Endothelial cell (in vitro differentiated cells): ENCODE data around the gene PCDHAC2. TPM values are rescaled to one million over a fixed set of nuclear protein-coding genes. Genes with fewer than 3 reads are reported as not detected.

Experiments used
- DNase-seq: peaks from one replicate; pipeline ENCODE4 v3.0.0; 2021; ENCODE audit warnings: low spot score
- H3K27ac Mint-ChIP-seq: one replicate; pipeline ENCODE4 v1.8.0; 2021; ENCODE audit warnings: mixed read lengths, inconsistent platforms; ENCODE audit not compliant: unreplicated experiment
- H3K27me3 Mint-ChIP-seq: one replicate; pipeline ENCODE4 v1.8.0; 2021; ENCODE audit warnings: mild to moderate bottlenecking, moderate library complexity, mixed read lengths, inconsistent platforms; ENCODE audit not compliant: unreplicated experiment
- H3K36me3 Mint-ChIP-seq: one replicate; pipeline ENCODE4 v1.8.0; 2021; ENCODE audit warnings: mild to moderate bottlenecking, low read depth, mixed read lengths, inconsistent platforms; ENCODE audit not compliant: unreplicated experiment
- H3K4me1 Mint-ChIP-seq: one replicate; pipeline ENCODE4 v1.8.0; 2021; ENCODE audit warnings: mild to moderate bottlenecking, mixed read lengths, inconsistent platforms; ENCODE audit not compliant: unreplicated experiment
- H3K4me3 Mint-ChIP-seq: one replicate; pipeline ENCODE4 v1.8.0; 2021; ENCODE audit warnings: mild to moderate bottlenecking, mixed read lengths, inconsistent platforms; ENCODE audit not compliant: unreplicated experiment
- H3K9me3 Mint-ChIP-seq: one replicate; pipeline ENCODE4 v1.8.0; 2021; ENCODE audit warnings: mixed read lengths, inconsistent platforms; ENCODE audit not compliant: unreplicated experiment
- total RNA-seq: library from RNA; stranded (reverse); fragmentation: NEBNext Ultra II Directional; extraction: Animal tissue kit (Norgen Biotek cat#: 25700); gene quantifications from one replicate; pipeline ENCODE4 v1.2.1, GENCODE V29; 2021; ENCODE audit not compliant: unreplicated experiment
- TF ChIP-seq, protein P1 (sequence below): fragments of 200-600 bp; sonication (generic); IDR thresholded peaks from one replicate; pipeline ENCODE4 v1.5.0; 2021; ENCODE audit warnings: antibody characterized with exemption; ENCODE audit not compliant: unreplicated experiment

The PCDHAC2 gene
- total RNA-seq, 1 donor from 2014 or later = 5.2 TPM

DNA sequence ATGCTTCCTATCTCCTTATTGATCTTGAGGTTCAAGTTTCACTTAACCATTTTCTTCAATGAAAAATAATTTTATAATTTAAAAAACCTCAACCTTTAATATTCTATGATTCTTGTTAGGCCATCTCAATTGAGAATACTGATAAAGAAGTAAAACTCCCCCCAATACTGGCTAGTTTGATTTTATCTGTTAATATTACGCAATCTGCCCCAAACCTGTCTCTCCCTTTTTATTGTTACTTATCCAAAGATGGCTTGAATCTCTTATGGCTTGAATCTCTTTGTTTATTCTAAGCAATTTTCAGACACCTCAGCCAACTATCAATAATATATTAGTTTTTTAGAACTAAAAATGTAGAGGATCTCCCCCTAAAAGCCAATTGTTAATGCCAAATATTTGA is 4.1 kb upstream of the PCDHAC2 start:
- Mint-ChIP-seq H3K4me3 (no peak overlapping the region), H3K9me3 (no peaks in the 10 kb centered on the region), H3K27ac (no peak overlapping the region), H3K27me3 (no peaks in the 10 kb centered on the region), H3K4me1 (peaks cover 18% of the 10 kb centered on the region), H3K36me3 (peaks cover 6% of the 10 kb centered on the region)
- TF ChIP-seq, protein P1, sequence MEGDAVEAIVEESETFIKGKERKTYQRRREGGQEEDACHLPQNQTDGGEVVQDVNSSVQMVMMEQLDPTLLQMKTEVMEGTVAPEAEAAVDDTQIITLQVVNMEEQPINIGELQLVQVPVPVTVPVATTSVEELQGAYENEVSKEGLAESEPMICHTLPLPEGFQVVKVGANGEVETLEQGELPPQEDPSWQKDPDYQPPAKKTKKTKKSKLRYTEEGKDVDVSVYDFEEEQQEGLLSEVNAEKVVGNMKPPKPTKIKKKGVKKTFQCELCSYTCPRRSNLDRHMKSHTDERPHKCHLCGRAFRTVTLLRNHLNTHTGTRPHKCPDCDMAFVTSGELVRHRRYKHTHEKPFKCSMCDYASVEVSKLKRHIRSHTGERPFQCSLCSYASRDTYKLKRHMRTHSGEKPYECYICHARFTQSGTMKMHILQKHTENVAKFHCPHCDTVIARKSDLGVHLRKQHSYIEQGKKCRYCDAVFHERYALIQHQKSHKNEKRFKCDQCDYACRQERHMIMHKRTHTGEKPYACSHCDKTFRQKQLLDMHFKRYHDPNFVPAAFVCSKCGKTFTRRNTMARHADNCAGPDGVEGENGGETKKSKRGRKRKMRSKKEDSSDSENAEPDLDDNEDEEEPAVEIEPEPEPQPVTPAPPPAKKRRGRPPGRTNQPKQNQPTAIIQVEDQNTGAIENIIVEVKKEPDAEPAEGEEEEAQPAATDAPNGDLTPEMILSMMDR = no peak
- DNase-seq = no peak

DNA sequence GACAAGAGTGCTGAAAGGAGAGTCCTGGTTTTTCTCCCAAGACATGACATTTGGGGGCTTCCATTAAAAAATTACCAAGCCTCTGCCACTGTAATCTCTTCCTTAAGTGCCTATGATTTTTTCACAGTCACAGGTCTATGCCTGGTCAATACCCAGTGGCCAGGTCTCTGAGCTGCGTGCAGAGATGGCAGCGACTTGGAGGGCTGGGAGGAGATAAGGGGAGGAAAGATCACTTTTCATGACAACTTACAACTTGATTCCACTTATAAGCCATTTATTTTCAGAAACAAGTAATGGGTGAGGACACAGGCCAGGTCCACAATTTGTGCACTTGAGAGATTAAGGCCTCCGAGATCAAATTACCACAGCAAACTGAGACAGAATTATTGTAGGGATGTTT is 1.9 kb upstream of the PCDHAC2 start:
- Mint-ChIP-seq H3K27ac (no peak overlapping the region), H3K9me3 (no peaks in the 10 kb centered on the region), H3K4me1 (peaks cover 24% of the 10 kb centered on the region), H3K36me3 (peaks cover 6% of the 10 kb centered on the region), H3K27me3 (peaks cover 8% of the 10 kb centered on the region), H3K4me3 (no peak overlapping the region)
- DNase-seq = no peak
- TF ChIP-seq, protein P1 = no peak

DNA sequence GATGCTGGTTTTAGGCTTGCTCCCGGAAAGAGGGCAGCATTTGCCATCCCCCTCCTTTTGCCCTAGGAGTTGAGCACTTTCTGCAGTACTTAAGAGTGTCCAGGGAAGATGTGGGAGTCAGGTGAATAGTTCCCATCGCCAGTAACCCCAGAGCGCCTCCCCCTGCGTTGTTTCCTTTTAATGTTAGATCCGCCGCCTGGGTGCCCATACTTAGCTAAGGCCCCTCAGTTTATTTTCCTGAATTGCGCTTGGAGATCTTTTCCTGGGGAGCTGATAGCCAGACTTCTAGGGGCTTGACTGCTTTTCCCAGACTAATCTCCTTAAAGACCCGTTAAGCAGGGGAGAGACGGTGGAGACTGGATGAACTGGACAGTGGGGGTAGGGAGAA is 377 bp upstream of the PCDHAC2 start:
- peaks cover 24% of the 10 kb centered on the region for H3K4me1 Mint-ChIP-seq
- peak overlapping the region; percentile 63 for H3K27ac Mint-ChIP-seq
- H3K4me3 Mint-ChIP-seq = peak overlapping the region; percentile 95
- TF ChIP-seq, protein P1 = no peak
- H3K27me3 Mint-ChIP-seq = peaks cover 8% of the 10 kb centered on the region
- peaks cover 6% of the 10 kb centered on the region for H3K36me3 Mint-ChIP-seq
- DNase-seq = no peak
- no peaks in the 10 kb centered on the region for H3K9me3 Mint-ChIP-seq

DNA sequence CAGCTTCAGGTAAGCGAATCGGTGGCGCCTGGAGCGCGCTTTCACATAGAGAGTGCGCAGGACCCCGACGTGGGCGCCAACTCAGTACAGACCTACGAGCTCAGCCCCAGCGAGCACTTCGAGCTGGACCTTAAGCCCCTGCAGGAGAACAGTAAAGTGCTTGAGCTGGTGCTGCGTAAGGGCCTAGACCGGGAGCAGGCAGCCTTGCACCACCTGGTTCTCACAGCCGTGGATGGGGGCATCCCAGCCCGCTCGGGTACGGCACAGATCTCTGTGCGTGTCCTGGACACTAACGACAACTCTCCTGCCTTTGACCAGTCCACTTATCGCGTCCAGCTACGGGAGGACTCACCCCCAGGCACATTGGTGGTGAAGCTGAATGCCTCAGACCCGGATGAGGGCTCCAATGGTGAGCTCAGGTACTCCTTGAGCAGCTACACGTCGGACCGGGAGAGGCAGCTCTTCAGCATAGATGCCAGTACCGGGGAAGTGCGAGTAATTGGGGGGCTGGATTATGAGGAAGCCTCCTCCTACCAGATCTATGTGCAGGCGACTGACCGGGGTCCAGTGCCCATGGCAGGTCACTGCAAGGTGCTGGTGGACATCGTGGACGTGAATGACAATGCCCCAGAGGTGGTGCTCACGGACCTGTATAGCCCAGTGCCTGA is 1.1 kb downstream of the PCDHAC2 start:
- peaks cover 24% of the 10 kb centered on the region for H3K4me1 Mint-ChIP-seq
- H3K36me3 Mint-ChIP-seq = peaks cover 6% of the 10 kb centered on the region
- H3K27ac Mint-ChIP-seq = peak overlapping the region; percentile 36
- DNase-seq = no peak
- H3K27me3 Mint-ChIP-seq = peaks cover 8% of the 10 kb centered on the region
- no peaks in the 10 kb centered on the region for H3K9me3 Mint-ChIP-seq
- TF ChIP-seq, protein P1 = no peak
- peak overlapping the region; percentile 74 for H3K4me3 Mint-ChIP-seq

DNA sequence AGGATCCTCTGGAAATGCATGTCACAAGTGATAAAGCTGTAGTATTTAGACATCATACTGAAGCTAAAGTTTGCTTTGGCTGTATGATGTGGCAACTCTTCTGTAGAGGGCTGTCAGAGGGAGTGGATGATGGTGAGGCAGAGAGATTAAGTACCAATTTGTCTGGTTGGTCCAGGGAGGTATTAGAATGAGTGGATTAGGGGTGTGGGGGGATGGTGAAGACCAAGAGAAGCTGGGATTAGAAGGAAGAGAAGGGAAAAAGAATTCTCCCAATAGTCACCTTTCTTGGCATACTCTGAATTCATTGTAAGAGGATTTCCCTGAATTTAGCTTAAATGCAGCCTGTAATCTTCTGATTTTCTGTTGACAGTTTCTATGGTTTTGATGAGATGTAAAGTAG is 3.6 kb downstream of the PCDHAC2 start:
- Mint-ChIP-seq H3K27me3 (peaks cover 8% of the 10 kb centered on the region), H3K9me3 (no peaks in the 10 kb centered on the region), H3K4me3 (no peak overlapping the region), H3K4me1 (peaks cover 18% of the 10 kb centered on the region), H3K36me3 (peaks cover 6% of the 10 kb centered on the region), H3K27ac (no peak overlapping the region)
- no peak for DNase-seq
- TF ChIP-seq, protein P1 = no peak
